OCI-LY7 (cell line): ENCODE measurements around the gene ATP6V1B1.

Source experiments
- CTCF ChIP-seq: fragments of 200-600 bp; sonication (generic); conservative IDR thresholded peaks from 2 replicates; pipeline ENCODE4 v1.5.1; 2014; ENCODE audit warnings: mild to moderate bottlenecking, antibody characterized with exemption, low read length, moderate library complexity, mixed read lengths
- EZH2phosphoT487 ChIP-seq: fragments of 200-600 bp; sonication (generic); IDR thresholded peaks from 2 replicates; pipeline ENCODE4 v1.6.1; 2018; ENCODE audit warnings: low read depth, borderline replicate concordance, mild to moderate bottlenecking, mixed run types, antibody characterized with exemption, low read length, moderate library complexity, mixed read lengths

- no peak for TF ChIP-seq CTCF
- TF ChIP-seq EZH2phosphoT487: no peak
Observed at GRCh38 chr2:70959271-70959761, 23.6 kb downstream of the ATP6V1B1 start.
